Stimulated activated CD8-positive, alpha-beta memory T cell treated with anti-CD3 and anti-CD28 coated beads, Interleukin-15, amount 100 ng/mL, for 24 hours (primary cell): ENCODE results near the gene LIPG.
"Not testable (repeated sequence)": the region's sequence is repeated elsewhere in the genome, so short reads cannot be mapped to it uniquely, and the experiment has no call there.

Source experiments
- DNase-seq: peaks from one replicate; pipeline ENCODE4 v3.0.0-alpha.2; 2020; ENCODE audit warnings: low read depth

LIPG gene

DNA sequence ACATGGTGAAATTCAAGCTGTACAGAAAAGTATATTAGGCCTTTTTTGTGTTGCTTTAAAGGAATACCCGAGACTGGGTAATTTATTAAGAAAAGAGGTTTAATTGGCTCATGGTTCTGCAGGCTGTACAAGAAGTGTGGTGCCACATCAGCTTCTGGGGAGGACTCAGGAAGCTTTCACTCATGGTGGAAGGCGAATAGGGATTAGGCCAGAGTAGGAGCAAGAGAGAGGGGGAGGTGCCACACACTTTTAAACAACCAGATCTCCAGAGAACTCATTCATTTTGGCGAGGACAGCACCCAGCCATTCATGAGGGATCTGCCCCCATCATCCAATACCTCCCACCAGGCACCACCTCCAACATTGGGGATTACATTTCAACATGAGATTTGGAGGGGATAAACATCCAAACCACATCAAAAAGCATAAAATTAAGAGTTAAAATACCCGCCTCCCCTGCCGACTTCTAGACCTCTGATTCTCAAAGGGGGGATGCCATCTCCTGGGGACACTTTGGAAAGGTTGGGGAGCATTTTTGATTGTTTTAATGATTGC lies 15.1 kb upstream of the LIPG start:
- no peak for DNase-seq

DNA sequence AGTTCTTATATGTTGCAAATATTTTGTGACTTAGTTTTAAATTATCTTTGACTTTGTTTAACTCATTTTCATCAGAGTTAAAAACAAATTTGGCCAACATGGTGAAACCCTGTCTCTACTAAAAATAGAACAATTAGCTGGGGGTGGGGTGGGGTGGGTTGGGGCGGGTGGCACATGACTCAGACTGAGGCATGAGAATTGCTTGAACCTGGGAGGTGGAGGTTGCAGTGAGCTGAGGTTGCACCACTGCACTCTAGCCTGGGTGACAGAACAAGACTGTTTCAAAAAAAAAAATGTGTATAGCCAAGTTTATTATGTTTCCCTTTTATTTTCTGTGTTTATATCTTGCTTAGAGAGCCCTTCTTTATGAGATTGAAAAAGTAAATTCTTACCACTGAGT lies 14.2 kb upstream of the LIPG start:
- DNase-seq: no peak

DNA sequence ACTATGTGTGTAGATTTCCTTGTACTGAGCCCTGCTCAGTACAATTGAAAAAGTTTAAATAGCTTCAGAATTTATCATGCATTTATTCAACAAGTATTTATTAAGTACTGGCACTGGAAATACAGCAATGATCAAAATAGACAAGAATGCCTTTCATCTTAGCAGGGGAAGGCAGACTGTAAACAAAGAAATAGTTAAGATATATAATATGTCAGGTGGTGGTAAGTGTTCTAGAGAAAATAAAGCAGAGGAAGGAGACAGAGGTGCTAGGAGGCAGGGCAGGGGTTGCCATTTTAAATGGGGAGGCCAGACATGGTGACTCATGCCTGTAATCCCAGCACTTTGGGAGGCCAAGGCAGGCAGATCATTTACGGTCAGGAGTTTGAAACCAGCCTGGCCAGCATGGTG lies 13.6 kb upstream of the LIPG start:
- DNase-seq: no peak

DNA sequence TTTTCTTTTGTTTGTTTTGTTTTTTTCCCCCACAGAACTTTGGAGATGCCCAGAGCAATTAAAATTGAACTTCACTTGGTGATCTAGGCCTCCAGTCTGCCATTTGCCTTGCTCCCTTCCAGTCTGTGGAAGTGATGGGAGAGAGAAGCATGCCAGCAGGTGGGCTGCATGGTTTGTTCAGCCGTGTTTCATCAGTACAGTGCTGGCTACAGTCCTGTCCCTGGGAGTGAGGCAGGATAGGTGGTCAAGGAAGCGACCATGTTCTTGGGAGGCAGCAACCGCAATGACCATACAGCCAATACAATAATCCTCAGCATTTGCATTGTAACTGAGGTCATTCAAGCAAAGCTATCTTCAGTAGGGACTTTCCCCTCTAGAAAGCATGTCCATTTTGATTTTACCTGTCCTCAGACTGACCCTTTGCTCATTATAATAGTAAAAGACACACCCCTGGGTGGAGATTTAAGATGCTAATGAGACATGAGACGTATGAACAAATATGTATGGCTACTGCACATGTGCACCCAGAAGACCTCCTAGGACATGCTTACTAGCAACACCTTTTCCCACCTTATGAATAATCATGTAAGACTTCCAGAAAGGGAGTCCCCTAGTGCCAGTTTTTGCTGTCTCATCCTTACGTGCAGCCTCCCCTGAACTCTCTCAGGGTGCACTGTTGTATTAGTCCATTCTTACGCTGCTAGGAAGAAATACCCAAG lies 11.1 kb upstream of the LIPG start:
- no peak for DNase-seq

DNA sequence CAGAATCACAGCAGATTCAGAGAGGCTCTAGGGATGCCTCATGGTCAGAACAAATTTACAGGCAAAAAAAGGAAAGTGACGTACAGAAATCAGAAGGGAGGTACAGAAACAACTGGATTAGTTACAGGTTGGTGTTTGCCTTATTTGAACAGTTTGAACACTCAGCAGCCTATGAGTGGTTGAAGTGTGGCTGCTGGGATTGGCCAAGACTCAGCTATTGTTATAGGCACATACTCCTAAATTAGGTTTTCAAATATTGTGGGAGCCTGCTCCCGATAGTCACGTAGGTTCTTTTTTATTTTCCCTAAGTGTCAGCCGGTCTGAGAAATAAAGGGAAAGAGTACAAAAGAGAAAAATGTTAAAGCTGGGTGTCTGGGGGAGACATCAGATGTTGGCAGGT lies 8.9 kb upstream of the LIPG start:
- no peak for DNase-seq

DNA sequence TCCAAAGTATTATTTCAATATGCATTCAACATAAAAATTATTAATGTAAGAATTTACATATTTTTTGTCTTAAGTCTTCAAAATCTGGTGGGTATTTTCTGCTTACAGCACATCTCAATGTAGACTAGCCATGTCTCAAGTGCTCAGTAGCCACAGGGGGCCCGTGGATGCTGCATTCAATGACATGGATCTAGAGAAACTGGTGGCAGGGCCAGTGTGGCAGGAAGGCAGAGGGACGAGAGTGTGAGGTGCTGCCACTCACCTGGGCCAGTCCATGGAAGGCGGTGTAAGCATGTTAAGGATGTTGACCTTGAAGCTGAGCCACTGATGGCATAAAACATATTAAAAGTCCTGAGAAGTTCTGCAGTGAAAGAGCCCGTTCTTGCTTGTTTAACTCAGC lies 6.2 kb upstream of the LIPG start:
- DNase-seq: no peak

DNA sequence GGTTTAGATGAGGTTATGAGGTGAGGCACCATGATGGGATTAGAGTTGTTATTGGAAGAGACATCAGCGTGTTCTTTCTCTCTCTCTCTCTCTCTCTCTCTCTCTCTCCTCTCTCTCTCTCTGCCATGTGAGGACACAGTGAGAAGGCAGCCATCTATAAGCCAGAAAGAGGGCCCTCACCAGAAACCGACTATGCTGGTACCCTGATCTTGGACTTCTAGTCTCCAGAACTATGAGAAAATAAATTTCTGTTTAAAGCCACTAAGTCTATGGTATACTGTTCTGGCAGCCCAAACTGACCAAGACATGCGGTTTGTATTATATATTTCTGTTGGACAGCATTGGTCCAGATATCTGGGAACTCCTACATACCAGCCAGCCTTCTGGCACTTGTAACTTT lies 3.5 kb upstream of the LIPG start:
- DNase-seq: no peak

DNA sequence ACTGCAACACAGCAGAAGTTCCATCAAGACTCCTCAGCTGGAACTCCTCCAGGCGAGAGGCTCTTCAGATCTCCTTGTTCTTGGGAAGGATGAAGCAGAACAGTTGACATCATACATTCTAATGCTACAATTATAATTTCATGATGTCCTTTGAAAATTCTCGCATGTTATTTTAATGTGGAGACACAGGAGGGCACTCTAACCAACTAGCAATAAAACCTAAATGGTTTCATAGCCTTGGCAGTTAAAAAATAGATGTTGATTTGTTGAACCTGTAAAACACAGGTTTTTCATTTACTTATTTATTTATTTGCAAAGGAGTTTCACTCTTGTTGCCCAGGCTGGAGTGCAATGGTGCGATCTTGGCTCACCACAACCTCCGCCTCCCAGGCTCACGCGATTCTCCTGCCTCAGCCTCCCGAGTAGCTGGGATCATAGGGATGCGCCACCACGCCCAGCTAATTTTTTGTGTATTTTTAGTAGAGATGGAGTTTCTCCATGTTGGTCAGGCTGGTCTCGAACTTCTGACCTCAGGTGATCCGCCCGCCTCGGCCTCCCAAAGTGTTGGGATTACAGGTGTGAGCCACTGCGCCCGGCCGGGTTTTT lies 2.4 kb upstream of the LIPG start:
- DNase-seq: not testable (repeated sequence)

DNA sequence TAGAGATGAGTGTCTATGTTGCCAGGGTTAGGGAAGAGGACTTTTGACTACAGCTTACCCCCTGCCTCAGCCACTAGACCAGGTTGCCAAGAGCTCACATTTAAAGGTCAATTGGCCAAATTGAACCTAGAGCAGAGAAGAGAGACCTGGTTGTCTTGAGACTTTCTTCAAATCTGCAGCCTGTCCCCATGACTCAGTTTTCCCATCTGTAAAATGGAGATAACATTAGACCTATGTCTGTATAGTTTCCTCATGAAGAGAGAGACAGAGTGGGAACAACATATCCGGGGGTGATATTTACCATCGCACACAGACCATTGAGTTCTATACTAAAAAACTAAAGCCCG lies 1.6 kb upstream of the LIPG start:
- no peak for DNase-seq

DNA sequence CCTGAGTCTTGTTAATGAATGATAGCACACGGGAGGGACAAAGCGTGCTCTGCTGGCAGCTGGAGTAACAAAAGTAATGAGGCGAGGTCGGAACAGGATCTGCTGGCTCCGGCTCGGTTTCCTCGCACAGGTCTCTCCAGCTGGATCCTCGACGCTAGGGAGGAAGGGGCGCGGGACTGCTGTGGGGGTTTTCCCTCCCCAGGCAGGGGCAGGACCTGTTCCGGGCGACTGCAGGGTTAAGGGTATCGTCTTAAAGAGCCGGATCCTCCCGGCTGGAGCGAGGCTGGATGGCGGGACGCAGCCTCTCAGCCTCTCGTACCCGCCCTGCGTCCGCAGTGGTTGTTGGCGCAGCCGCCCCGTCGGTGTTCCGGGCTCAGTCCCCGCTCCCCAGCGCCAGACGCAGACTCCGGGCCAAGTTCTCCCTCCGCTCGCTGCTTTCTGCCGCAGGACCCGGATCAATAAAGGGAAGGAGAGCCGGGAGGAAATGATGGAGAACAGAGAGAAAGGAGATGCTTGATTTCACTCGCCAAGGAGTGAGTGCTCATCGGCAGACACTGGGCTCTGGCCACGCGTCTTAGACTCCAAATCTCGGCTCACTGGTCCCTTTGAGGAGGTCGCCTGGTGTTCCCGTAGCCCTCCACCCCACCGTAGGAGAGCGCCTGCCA lies 1.1 kb upstream of the LIPG start:
- DNase-seq: no peak

DNA sequence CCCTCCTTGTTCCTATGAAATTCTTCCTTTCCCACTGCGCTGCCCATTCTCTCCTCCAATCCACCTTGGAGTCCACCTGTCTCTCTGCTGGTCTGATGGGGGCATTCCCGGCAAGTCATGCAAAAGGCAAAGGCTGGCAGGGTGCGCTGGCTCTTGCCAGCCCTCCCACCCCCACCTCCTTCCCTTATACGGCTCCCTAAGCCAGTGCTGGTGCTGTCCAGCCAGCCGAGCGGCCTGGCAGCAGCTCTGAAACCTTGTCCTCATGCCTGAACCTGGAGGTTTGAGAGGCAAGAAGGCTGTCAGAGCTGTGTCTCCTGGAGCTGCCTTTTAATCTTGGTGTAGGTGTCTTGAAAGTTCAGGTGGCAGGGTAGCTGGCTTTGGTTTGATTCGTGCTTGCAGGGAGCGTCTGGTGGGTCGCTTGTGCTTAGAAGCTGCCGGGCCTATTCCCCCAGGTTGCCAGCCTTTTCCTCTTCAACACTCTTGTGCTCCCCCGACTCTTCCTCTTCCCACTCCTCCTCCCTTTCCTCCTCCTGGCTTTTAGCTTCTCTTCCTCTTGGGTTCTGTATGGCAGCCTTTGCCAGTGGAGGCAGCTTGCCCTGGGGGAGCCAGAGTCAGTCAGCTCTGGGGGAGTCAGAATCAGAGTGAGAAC lies 748 bp downstream of the LIPG start:
- no peak for DNase-seq

DNA sequence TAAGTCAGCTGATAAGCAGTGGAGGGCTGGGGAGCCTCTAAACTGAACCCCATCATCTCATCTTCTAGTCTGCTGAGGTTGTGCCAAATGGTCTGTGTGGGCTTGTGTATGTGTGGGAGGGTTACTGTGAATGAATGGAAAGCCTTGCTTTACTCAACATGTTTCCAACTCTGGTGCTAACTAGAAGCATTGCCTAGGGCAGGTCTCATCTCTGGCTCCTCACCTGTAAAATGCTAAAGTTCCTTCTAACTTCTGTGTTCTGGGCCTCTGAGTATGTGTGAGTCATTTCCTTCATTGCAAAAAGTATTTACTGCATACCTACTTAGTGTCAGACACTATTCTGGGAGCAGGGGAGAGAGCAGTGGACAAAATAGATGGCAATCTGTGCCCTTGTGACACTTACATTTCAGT lies 1.3 kb downstream of the LIPG start:
- no peak for DNase-seq

DNA sequence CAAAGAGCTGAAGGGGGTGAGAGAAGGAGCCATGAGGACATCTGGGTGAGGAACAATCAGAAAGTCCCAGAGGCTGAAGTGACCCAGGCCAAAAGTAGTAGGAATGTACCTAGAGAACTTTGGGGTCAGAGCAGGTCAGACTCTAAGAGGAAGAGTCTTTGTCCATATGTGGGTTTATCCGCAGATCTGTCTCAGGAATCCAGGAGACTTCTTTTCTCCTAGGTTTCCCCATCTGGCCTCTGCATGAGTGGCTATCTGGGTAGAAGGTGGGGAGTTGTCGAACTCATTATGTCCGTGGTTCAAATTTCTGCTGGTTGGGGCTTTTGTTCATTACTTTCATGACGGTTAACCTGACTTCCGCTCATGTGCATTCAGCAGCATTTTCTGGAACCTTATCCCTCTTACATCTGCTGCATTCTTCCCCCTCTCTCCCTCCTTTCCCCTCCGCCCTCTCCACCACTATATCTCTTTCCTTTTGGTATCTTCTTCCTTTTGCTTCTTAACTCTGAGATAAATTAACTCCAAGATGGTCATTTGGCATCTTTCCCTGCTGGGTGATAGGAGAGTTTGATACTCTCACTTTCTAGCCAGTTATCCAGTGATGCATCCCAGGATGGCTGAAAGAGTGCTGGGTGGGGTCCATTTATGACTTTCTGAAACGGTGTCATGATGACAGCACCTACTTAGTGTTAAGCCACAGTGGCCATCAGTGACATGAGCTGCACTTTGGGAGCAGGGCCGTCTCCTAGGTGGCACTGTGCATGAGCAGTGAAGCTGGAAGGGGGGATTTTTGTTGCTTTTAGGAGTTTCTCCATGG lies 2.1 kb downstream of the LIPG start:
- no peak for DNase-seq

DNA sequence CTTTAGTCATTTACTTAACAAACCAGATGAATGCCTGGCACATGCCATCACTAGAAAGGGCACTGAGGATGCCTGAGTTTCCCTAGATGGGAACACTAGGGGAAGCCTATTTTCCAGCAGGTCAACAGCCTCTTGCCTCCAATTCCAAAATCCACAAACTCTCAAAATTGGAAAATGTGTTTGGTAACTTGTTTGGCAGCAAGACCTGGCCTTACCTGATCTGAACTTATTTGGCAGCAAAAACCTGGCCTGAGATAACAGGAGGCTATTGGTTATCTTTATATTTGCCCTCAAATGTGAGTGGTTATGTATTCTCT lies 2.6 kb downstream of the LIPG start:
- DNase-seq: no peak

DNA sequence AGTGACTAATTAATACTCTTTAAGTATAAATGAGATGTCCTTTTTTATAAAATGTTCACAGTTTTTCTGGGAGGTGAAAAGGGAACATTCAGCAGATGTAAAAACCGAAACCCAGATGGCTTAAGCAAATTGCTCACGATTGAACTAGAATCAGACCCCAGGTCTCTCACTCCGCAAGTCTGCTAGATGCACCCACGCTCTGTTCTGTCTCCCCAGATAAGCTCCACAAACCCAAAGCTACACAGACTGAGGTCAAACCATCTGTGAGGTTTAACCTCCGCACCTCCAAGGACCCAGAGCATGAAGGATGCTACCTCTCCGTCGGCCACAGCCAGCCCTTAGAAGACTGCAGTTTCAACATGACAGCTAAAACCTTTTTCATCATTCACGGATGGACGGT lies 3.2 kb downstream of the LIPG start:
- no peak for DNase-seq

DNA sequence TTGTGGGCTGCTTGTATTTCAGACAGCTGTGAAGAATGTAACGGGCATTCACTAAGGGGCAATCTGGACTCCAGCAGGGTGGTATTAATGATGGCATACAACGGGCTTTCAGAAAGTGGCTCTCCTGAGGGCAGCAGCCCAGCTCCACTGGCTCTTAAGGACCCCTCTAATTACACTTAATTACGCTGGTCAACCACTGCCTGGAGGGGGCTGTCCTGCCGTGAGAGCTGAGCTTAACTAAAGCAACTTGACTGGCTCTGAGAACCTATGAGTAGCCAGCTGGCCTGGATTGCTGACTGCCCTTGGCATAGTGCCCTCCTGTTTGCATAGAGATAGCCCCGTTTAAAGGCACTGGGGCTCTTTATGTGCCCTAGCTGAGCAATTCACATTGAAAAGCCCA lies 3.8 kb downstream of the LIPG start:
- DNase-seq: no peak

DNA sequence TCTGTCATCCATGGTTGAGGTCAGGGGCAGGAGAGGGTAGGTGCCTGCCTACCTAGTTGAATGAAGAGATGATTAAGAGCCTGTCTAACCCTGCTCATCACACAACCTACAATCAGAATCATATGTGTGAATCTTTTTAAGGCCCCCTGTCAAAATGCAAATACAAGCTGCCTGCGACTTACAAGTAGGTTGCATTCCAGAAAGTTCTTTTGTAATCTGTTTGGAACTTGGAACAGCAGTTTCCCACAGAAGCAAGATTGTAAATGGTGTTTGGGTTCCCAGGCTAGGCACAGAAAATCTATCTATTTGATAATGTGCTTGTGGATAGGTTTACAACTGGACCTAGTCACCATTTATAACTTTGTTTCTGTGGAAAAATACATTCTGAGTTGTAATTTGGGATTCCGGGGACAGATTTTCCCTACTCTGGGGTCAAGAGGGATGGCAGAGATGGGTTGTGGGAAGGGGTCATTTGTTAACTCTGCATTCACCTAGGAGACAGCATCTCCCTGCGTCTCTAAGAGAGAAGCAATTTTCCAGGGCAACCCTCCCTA lies 4.4 kb downstream of the LIPG start:
- DNase-seq: no peak

DNA sequence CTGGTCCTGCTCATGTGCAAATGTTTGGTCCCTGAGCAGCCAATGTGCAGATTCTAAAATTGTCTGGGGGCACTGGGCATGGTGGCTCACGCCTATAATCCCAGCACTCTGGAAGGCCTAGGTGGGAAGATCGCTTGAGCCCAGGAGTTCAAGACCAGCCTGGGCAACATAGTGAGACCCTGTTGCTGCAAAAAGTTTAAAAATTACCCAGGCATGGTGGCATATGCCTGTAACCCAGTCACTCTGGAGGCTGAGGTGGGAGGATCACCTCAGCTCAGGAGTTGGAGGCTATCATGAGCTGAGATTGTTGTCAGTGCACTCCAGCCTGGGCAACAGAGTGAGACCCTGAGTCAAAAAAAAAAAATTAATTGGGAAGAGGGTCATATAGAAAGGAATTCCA lies 5.1 kb downstream of the LIPG start:
- DNase-seq: no peak

DNA sequence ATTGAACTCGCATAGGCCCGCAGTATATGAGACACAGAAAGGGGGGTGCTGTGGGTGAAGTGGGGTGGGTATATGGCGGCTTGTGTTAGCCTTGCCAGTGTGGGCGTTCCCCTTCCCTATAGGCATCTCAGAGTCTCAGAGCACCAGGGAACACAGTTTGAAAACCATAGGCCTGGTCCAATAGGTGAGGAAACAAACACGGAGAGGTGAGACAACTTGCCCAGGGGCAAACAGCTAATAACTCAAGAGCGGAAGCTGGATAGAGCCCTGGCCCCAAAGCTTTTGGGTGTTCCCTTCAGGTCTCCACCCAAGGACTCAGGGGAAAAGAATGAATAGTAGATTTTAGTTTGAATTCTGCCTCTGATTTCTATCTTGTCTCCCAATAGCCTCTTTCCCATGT lies 7.9 kb downstream of the LIPG start:
- no peak for DNase-seq

DNA sequence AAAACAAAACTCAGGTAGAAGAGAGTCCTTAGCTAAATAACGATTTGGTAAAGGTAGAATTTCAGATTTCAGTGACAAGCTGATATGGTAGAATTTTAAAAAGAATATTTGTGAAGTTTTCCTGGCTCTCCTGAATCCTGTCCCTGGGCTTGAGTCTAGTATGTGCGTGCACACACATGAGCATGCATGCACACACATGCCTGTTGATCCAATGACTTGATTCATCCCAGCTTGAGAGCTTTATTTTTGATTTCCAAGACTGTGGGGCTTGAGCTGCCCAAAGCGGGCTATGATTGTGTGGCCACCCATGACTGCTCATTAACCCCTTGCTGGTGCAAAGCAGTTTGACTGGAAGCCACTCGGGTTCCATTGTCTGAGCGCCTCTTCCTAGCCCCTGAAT lies 9.0 kb downstream of the LIPG start:
- DNase-seq: no peak

DNA sequence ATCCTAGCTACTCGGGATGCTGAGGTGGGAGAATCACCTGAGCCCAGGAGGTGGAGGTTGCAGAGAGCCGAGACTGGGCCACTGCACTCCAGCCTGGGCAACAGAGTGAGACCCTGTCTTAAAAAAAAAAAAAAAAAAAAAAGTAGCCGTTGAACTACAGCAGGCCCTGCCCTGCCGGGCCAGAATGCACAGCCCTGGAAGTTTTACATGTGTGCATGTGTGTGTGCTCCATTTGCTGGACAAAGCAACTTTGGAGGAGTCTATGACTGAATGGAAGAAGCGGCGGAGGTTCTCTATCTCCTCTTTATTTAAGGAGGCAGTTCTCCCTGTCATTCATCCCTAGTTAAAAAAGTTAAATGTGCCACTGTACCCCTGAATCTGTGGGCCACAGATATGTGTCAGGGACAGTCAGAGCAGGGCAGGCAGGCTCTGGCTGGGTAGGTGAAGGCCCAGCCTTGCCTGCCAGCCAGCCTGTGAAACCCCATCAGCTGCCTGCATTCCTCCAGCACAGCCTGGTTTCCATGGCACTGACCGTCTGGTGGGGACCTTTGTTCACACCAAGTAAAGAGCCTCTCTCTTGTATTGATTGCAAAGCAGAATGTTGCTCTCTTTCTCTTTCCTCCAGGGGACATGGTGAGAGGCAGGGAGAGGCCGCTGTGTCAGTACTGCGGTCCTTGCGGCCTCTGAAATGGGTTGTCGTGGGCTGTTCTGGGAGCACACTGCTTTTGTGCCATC lies 10.9 kb downstream of the LIPG start:
- DNase-seq: no peak
